Renal cortex interstitium (tissue), 11 donors: ENCODE results near the gene PLK2. TPM values are rescaled to one million over a fixed set of nuclear protein-coding genes. Genes with fewer than 3 reads are reported as not detected.

Experiments used
- DNase-seq, 11 donors: peaks; one replicate each; pipeline ENCODE4 v3.0.0-alpha.2; 2013; ENCODE audit warnings: low read depth in 9 of 11, low spot score in 4 of 11; ENCODE audit errors: extremely low read depth in 1 of 11
- polyA plus RNA-seq, 3 donors: library from polyadenylated mRNA; unstranded; fragments of 120-200 nt; gene quantifications; one replicate each; pipeline ENCODE4 v1.2.1, GENCODE V29; 2013; ENCODE audit not compliant: insufficient read length in 3 of 3

PLK2 gene
- polyA plus RNA-seq, 3 donors: 152 to 192 (median 178) TPM

DNA sequence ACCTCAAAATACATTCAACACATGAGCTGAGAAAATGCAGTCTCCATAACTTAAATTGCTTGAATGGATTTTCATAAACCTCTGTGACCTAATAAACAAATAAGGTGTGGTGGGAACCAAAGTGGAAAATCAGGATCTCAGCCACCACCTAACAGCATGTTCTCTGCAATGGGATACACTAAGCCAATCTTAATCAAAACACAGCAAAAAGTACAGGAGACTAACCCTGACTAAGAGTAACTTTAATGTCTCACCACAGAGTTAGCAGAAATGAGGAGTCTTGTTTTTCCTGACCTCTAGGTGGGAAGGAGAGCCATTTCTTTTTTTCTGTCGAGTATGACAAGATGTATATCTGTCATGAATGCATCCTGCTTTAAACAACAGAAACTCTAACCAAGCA is 48.5 kb downstream of the PLK2 start:
- no peak for DNase-seq

DNA sequence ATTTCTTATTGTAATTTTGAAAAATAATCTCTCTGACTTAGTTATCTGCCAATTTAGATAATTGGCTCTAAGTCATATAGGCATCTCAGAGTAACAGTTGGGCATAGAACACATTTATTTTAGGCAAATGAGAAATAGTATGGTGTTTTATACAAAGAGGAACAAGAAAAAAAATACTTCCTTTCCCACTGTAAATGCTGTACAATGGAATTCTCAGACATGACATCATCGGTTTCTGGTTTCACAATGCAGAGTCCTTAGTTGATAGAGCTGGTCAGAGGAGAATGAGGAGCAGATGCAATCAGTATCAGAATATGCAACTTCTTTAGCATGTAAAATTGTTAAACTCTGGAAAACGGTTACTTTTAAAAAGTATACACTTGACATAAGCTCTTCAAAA is 49.4 kb downstream of the PLK2 start:
- DNase-seq: peak in 7 of 11 donors; percentile 5 to 40 (median 21)

DNA sequence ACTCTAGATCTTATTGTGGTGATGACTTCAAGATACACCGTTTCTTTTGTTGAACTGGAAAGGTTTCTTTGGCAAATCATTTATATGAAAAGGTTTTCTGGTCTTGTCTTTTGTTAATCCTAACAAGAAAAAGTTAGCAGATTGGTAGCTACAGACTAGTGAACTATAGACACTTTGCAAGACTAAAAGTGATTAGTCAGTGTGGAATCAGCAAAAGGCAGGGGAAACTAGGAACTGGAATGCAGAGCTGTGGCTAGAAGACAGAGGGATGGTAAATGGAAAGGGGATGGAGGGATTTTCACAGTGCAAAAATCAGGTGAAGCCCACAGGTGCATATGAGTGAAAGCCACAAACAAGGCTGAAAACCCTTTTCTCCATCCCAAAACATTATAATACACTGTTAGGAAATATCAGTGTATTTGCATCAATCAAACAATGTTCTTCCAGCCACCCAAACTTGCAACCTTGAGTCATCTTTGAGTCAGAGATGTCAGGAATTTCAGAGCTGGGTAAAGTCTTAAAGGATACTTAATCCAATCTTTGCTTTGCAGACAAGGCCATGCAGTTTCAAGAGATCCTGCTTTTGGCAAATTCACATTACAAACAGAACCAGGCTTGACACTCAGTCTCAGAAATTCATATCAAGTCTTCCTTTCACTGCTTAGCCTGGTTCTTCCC is 52.7 kb downstream of the PLK2 start:
- no peak for DNase-seq

DNA sequence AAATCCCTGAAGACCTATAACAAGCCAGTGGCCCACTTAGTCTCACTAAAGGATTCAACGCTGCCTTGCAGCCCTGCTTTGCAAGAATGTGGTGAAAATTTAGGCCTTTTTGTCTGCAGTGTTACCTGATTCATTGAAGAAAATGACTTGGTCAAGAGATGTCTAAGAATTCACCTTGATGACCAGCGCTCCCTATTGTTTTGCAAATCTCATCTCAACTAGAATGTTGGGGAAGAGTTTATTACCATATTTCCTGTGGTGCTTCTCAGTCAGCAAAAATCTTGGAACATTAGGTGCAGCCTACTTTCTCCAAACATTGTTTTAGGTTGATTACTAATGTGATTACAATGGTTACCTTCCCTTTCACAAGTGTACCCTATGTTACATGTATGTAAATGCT is 53.5 kb downstream of the PLK2 start:
- DNase-seq: no peak

DNA sequence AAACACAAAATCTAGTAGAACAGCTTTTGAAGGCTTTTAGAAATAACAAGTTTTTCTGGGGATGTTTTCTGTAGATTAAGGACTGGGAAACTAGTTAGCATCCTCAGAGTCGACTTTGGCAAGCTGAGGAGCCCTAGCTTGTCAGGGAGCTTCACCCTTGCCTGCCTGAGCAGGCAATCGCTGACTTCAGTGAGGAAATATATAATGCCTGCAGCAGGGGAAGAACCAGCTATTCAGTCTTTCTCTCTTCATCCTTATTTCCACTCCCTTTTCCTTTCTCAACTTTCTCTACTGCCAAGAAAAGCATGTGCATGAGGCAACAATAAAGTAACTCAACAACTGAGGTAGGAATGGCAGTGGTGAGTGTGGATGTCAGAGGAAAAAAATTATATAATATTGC is 54.7 kb downstream of the PLK2 start:
- DNase-seq: no peak

DNA sequence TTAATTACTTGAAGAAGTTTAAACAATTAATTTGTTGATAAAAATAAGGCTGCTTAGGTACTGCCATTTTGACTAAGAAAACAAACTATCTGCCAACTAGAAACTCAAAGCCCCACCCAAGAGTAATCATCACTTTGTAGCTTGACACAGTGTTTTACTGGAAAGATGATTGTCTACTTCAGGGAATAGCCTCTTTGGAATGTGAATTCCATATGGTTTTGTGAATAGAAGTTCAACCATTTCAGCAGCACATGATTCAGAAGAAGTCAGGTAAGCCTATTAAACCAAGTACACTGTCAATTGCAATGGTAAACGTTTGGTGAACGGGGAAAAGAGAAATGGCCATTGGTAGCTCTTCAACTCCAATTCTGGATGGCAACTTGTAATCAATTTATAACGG is 55.2 kb downstream of the PLK2 start:
- no peak for DNase-seq

Other genes with a start within 250 kb of the PLK2 start
- 1 to 10 TPM in 2 of 3 donors, under 1 TPM in 1; 0.92 to 1.6 (median 1.1) TPM for gene GAPT, start 31.3 kb upstream of the PLK2 start, polyA plus RNA-seq
- 1 to 10 TPM; 1.2 TPM for gene RAB3C, start 123.0 kb upstream of the PLK2 start, polyA plus RNA-seq